HT1080 (cell line): ENCODE measurements around the gene LDLRAD4. TPM values are rescaled to one million over a fixed set of nuclear protein-coding genes. Genes with fewer than 3 reads are reported as not detected.

Source experiments
- DNase-seq: peaks from one replicate; pipeline ENCODE4 v3.0.0-alpha.2; 2015; ENCODE audit warnings: low read depth
- total RNA-seq: library from RNA; depleted of rRNA; stranded (reverse); fragments of >200 nt; shearing (Covaris generic); gene quantifications from 2 replicates; pipeline ENCODE4 v1.2.3, GENCODE V29; 2014

Gene LDLRAD4
- total RNA-seq, 1 experiment from 2014 or later: not detected

DNA sequence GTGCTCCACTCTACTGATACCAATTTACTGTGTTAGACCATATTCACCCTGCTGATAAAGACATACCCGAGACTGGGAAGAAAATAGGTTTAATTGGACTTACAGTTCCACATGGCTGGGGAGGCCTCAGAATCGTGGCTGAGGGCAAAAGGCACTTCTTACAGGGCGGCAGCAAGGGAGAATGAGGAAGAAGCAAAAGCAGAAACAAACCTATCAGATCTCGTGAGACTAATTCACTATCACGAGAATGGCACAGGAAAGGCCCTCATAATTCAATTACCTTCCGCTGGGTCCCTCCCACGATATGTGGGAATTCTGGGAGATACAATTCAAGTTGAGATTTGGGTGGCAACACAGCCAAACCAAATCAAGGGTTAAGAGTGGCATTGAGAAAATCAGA, 65.2 kb downstream of the LDLRAD4 start:
- no peak for DNase-seq

DNA sequence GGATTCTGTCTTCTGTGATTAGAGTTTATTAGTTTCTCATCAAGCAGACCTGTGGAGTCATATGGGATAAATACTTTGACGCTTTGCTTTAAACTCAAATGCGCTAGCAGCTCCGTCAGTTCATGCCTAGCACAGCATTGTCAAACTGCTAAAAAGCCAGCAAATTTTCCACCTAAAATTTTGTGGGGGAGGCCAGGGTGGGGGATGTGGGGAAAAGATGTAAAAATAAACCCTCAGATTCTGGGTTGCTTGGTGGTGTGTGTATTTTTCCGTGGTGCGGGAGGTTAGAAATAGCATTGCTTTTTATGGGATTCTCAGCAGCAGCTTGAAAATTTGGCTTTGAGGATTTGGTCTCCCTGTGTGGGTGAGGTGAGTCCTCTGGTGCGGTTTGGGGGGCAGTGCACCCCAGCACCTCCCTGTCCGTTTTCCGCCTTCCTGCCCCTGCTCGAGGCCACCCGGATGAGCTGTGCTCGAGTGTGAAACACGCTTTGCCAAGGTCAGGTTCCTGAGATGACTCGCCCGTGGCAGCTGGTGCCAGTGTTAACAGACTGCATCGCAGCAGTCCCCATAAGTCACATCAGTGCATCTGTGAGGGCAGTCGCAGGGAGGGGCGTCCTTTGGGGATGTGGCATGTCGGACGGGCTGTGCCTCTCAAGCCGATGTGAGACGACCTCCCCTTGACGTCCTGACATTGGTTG, 65.9 kb downstream of the LDLRAD4 start:
- no peak for DNase-seq

DNA sequence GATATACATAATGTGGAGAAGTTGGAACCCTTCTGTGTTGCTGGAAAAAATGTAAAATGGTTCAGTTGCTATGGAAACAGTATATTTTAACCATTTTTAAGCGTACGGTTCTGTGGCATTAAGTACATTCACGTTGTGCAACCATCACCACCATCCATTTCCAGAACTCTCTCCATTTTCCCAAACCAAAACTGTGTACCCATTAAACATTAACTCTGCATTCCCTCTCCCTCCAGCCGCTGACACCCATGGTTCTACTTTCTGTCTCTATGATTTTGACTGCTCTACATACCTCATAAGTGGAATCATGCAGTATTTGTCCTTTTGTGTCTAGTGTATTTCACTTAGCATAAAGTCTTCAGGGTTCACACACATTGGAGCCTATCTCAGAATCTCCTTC, 67.3 kb downstream of the LDLRAD4 start:
- DNase-seq: no peak

DNA sequence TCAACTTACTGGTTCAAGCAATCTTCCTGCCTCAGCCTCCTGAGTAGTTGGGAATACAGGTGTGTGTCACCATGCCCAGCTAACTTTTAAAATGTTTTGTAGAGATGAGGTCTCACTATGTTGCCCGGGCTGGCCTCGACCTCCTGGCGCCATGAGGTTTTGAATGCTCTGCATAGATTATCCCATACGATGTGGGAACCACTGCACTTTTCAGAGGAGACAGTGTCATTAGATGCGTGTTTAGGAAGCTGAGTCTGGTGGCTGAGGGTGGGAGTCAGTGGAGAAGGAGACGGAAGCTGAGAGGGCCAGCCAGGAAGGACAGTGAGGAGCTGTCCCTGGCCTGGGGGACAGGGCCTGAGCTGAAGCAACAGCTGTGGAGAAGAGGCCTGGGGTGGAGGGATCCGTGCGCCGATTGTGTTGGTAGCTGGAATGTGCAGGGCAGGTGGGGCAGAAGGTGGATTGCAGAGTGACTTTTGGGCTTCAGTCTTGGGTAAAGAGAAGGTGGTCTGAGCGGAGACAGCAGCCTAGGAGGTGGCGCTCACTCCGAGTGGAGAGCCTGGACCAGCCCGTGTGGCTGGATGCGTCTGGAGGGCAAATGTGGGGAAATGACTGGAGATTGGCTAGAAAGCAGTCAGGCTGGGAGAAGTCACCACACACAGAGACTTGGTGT, 68.0 kb downstream of the LDLRAD4 start:
- DNase-seq: no peak

DNA sequence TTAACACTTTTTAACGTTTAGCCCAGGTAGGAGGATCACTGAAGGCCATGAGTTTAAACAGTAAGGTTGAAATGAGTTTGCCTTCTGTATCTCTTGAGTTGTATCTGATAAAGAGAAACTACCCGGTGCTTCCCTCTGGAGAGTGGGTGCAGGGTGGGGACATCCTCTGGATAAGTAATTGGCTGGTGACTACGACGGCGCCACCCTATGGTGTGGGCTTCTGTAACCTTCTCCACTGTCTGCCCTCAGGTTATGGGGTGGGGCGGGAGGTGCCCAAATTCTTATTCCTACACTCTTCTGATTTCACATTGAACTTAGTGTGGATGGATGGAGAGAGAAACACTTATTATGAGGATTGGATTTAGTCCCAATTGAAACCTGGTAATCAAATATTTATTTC, 68.8 kb downstream of the LDLRAD4 start:
- no peak for DNase-seq

DNA sequence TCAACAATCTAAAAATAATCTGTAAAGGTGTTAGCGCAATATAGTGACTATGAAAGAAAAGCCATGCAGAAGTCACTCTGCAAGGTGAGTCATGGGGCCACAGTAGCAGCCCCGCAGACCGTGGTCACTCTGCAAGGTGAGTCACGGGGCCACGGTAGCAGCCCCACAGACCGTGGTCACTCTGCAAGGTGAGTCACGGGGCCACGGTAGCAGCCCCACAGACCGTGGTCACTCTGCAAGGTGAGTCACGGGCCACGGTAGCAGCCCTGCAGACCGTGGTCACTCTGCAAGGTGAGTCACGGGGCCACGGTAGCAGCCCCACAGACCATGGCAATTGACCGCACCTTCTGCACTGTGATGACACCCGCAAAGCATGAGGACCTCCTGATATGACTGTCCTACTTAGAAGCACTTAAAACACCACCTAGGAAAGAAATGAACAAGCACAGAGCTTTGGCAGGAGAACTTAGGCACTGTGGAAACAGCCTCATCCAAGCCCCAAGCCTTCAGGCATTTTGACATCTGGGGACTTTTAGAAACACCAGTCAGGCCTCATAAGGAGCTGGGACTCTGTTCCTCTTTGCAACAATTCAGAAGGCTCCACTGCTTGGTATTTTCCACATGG, 70.1 kb downstream of the LDLRAD4 start:
- DNase-seq: no peak

DNA sequence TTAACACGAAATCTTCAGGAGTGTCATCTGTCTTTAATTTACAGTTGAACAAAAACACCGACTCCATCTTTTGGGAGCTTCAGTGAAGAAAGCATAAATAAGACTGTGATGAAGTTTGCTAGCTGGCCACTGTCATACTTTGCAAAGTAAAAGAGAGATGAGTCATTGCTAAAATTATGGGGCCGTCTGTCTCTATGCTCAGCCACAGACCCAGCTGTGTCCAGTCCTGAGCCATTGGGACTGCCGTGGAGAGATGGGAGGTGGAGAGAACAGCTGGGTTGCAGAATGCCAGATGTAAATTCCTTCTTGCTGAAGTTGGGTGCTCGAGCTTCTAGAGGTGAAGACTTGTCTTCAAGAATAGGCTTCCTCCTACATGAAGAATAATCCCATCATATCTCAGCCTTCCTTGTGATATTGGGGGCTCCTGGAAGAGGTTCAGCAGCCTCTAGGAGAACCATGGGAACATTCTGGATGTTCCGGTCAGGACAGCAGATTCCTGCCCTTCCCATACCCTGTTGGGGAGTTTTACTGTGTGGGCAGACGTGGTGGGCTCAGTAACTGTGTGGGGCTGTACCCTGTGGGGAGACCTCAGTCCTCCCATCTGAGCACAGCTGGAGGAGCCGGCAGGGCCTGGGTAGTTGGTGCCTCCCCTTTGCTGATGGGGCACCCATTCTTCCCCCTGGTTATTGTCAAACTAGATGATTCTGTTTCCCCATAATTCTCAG, 71.1 kb downstream of the LDLRAD4 start:
- DNase-seq: no peak

DNA sequence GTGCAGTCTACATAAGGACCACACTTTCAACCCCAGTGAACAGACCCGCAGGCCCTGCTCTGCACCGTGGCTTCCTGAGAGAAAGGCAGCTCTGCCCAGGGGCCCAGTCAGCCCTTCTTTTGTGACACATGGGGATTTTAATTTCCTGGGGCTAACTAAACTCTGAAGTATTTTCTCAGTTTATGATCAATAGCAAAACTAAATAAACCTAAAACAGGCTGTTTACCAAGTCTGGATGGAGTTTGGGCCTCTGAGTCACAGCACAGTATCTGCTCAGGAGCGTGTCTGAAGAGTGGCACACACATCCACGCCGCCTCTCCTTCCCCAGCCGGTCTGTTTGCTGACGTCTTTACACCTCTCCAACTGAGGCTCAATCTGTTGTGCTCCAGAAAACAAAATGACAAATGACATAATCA, 72.3 kb downstream of the LDLRAD4 start:
- no peak for DNase-seq

DNA sequence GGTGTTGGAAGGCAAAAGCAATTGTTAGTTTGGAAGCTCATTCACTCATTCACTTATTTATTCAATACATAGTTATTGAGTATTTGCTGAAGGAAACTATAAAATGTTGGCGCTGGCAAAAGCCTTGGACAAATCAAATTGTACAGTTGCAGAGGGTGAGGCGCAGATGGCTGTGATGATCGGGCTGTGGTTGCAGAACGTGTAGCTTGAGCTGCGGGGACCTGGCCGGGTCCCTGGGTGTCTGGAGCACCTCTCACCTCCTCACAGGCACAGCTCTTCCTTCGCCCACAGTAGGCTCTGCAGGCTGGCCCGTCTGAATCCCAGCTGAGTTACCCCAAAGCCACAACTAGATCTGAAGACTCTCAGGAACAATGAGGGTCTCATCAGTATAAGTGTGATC, 72.7 kb downstream of the LDLRAD4 start:
- DNase-seq: no peak

DNA sequence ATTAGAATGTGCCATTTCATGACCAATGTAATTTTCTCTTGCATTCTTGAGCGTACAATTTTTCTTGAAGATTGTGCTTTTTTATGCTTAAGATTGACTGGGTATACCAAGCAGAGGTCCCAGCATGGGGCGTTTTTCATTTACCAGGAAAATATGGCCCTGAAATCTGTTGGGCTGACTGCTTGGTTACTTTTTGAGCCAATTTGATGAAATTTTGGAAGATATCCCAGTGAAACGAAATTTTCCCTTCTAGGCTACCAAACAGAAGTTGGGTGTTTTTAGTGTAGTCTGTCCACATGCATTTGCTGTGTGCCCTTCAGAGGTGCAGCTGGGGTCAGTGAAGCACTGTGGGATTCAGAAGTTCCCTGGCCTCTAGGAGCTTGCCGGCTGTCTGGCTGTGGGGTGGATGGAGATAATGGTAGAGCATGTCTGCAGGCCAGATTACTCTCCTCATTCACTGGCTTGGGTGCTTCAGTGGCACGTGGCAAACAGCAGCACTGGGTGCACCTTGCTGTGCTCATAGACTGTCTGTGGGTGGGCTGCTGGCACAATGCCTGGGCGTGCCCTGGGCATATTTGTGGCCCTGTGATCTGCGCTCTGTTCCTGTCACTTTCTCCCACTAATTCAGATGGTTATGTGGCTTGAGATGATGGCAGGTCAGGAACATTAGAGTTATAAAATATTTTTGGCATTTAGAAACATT, 73.3 kb downstream of the LDLRAD4 start:
- DNase-seq: no peak

DNA sequence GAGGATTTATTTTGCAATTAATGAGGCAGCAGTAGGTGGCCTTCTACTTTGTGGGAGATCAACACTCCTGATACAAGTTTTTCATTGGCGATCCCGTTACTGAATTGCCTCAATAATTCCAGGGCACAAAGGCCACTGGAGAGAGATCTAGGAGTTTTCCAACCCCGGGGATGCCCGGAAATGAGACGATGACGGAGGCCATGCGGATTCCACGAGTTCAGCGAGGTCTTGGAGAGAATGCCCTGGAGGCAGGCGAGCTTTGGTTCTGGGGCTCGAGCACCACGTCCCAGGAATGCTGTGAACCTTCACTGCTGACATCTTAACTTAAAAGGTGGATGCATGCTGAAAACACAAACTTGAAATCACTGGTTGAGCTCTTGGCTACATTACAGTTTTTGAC, 74.2 kb downstream of the LDLRAD4 start:
- DNase-seq: no peak

DNA sequence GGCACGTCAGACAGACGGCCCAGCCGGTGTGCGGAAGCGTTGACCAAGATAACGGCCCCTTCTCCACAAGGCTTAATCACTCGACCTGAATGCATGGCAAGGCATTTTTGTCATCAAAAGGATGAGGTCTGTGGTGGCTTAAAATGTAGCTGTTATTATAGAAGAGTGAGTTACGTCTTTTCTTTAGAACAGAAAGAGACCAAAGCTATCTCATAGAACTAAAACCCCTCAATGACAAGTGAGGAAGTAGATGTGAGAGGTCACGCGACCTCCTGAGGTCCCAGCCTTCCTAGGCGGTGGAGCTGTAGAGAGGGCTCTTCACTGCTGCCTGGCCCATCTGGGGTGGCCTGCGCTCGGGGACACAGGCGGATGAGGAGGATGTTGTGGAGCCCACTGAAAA, 75.7 kb downstream of the LDLRAD4 start:
- DNase-seq: no peak

DNA sequence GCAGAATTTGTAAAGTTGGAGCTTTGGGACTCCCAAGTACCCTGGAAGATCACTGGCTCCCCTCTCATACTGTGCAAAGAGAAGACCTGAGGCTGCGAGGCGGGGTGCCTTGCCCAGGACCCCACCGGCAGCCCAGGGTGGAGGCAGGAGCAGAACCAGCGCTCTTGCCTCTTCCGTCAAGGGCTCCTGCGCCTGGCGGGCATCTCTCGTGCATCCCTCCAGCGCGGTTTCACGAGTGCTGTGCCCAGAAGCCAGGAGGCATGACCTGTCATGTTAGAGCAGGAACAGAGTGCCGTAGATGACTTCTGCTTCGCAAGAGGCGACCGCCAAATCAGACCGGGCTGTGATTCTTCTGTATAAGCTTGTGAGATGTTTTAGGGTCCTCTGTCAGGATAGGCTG, 77.3 kb downstream of the LDLRAD4 start:
- DNase-seq: no peak

DNA sequence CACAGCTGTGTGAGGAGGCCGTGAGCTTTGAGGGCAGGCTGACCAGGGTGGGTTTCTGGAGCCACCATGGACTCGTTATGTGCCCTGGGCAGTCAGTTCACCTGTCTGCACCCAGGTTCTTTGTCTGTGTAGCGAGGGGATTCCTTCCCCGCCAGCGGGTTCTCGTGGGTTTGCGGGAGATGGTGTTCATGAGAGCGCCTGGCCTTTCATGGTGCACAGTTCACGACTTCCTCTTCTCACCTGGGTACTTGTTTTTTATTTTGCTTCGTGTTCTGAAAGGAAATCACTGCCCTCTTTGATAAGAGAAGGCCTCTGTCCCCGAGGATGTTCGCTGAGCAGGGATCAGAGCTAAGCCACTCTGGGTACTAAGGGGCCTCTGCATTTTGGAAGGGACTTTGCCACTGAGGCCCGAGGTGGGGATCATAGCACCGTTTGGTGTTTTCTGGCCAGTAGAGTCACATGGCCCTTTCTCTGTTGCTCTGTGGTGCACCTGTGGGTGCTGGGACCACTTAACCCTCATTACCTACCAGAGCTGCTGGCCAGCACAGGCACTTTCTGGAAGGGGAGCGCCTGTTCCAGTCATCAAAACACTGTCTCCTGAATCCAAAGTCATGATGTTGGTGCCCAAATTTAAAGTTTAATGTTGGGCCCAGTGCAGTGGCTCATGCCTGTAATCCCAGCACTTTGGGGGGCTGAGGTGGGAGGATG, 78.5 kb downstream of the LDLRAD4 start:
- DNase-seq: no peak

DNA sequence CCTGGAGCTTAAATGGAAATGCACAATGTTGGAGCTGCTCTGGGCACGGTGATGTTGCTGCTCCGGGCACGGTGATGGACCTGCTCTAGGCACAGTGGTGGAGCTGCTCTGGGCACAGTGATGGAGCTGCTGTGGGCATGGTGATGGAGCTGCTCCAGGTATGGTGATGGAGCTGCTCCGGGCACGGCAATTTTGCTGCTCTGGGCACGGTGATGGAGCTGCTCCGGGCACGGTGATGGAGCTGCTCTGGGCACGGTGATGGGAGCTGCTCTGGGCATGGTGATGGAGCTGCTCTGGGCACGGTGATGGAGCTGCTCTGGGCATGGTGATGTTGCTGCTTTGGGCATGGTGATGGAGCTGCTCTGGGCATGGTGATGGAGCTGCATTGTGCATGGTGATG, 79.7 kb downstream of the LDLRAD4 start:
- DNase-seq: no peak

DNA sequence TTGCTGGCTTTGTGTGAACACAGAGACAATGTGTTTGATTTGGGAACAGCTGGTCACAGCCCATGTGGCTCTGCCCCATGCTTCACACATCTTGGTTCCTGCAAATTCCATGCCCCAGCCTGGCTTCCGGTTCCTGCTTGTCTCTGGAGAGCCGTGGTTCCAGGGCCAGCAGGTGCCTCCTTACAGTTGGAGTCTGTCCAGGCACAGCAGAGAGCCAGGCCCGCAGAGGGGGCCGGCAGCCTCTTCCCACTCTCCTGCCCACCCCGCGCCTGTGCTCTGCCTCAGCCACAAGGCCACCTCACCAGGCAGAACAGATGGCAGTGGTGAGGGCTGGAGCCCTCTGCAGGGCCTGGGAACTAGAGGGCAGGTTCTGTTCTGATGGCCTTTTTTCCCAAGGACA, 81.5 kb downstream of the LDLRAD4 start:
- DNase-seq: no peak

DNA sequence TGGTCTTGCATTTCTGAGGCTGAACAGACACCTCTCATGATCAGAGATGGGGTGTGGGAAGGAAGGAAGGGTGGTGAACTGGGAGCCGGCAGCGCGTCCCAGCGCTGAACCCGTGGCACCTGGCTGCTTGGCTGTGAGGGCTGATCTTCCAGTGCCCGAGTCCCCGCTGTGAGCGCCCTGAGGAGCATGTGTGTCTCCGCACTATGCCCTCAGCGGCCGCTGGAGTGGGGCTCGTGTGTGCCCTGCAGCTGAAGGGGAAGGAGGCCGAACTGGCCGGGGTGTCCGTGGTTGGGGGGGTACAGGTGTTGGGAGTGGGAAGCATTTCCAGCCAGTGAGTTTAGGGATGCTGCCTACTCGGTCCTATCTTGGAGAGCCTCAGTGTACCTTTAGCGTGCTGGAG, 82.2 kb downstream of the LDLRAD4 start:
- DNase-seq: no peak

DNA sequence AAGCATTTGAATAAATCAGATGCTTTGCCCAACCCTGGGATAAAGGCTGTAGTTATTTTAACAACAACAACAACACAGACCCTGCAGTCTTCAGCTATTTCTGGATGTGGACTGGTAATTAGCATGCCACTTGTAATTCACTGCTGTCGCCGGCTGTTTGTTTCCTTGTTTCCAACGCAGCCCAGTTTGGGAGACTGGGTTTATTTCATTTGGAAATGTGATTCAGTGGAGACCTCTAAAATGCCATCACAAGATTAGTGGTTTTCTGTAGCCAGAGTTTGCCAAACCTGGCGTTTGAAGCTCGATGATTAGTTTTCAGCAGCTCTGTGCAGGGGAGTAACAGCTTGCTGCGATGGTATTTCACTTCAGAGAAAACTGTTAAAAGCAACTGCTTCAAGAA, 83.5 kb downstream of the LDLRAD4 start:
- DNase-seq: no peak

DNA sequence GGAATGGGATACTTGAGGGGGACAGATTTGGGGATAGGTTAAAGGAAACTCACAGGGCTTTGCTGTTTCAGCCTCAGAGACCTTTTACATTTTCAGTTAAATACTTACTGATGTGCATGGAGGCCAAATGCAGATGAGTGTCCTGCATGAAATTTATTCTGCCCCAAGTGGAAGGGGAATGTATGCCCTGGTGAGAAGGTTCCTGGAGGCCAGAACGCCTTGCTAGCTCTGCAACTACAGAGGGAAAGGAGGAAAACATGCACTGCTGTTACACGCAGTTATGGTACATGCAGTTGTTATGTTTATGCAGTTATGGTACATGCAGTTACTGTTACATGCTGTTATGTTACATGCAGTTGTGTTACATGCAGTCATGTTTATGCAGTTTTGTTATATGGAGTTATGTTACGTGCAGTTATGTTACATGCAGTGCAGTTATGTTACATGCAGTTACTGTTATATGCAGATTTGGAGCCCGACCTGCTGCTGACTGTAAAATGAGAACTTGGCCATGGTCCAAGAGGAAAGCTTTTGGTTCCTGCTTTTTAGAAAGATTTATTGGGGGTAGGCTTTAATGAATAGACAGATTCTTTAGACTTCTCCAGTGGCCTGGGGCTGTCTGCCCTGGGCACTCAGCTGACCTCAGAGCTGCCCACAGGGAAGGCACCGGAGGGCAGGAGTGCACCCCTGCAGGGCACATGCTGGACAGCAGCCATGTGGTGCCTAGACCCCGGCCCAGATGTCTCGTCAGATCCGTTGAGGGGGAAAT, 84.1 kb downstream of the LDLRAD4 start:
- no peak for DNase-seq

DNA sequence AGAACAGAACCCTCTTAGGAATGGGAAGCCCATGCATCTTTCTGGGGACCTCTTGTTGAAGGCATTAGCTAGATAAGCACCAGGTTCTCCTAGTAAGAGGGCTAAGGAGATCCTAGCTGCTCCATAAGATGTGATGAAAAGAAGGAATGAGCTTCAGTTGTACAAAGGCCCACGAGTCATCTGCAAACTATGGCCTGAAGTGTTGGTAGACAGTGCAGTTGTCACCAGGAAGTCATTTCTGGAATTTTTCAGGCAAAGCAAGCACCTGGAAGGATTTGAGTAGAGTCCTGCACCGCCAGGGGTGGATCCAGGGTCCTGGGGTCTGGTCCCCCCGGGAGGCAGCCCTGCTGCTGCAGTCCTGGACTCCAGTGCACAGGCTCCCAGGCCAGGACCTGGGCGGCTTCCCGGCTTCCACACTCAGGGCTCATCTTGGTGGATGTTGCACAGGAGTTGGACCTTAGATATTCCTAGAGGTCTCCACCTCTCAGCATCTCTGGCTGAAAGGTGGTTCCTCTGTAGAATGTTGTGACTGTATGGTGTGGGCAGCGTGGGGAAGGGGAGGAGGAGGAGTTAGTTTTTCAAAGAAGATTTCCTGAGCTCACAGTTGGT, 85.3 kb downstream of the LDLRAD4 start:
- DNase-seq: no peak
